MG63 (cell line): ENCODE measurements around the gene TERT. TPM values are rescaled to one million over a fixed set of nuclear protein-coding genes. Genes with fewer than 3 reads are reported as not detected.

Experiments used
- DNase-seq: peaks from one replicate; pipeline ENCODE4 v3.0.0-alpha.2; 2020
- H3K27me3 ChIP-seq: fragments of 250-450 bp; sonication (Bioruptor Pico); 2 replicates; pipeline ENCODE4 v1.5.1; 2020; ENCODE audit warnings: mild to moderate bottlenecking, moderate library complexity
- H3K36me3 ChIP-seq: fragments of 250-450 bp; sonication (Bioruptor Pico); 2 replicates; pipeline ENCODE4 v1.5.1; 2020; ENCODE audit warnings: mild to moderate bottlenecking, moderate library complexity
- H3K4me3 ChIP-seq: fragments of 250-450 bp; sonication (Bioruptor Pico); 2 replicates; pipeline ENCODE4 v1.5.1; 2020; ENCODE audit warnings: mild to moderate bottlenecking, moderate library complexity
- H3K9me3 ChIP-seq: fragments of 250-450 bp; sonication (Bioruptor Pico); 2 replicates; pipeline ENCODE4 v1.5.1; 2020; ENCODE audit warnings: mild to moderate bottlenecking, moderate library complexity
- total RNA-seq: library from RNA; depleted of rRNA; stranded (reverse); fragments of >200 nt; shearing (Covaris generic); gene quantifications from 2 replicates; pipeline ENCODE4 v1.2.3, GENCODE V29; 2014; ENCODE audit warnings: low replicate concordance

The TERT gene
- total RNA-seq, 1 experiment from 2014 or later = 2.4 TPM

- Histone ChIP-seq H3K36me3 (peaks cover 20% of the 10 kb centered on the region), H3K9me3 (peaks cover 22% of the 10 kb centered on the region), H3K4me3 (no peak overlapping the region), H3K27me3 (no peaks in the 10 kb centered on the region)
- DNase-seq = no peak
Observed at GRCh38 chr5:1312993-1313833, 18.3 kb upstream of the TERT start.

- no peak for DNase-seq
- Histone ChIP-seq H3K4me3 (no peak overlapping the region), H3K9me3 (peaks cover 22% of the 10 kb centered on the region), H3K27me3 (no peaks in the 10 kb centered on the region), H3K36me3 (peaks cover 10% of the 10 kb centered on the region)
Observed at GRCh38 chr5:1312206-1312605, 17.3 kb upstream of the TERT start.

DNA sequence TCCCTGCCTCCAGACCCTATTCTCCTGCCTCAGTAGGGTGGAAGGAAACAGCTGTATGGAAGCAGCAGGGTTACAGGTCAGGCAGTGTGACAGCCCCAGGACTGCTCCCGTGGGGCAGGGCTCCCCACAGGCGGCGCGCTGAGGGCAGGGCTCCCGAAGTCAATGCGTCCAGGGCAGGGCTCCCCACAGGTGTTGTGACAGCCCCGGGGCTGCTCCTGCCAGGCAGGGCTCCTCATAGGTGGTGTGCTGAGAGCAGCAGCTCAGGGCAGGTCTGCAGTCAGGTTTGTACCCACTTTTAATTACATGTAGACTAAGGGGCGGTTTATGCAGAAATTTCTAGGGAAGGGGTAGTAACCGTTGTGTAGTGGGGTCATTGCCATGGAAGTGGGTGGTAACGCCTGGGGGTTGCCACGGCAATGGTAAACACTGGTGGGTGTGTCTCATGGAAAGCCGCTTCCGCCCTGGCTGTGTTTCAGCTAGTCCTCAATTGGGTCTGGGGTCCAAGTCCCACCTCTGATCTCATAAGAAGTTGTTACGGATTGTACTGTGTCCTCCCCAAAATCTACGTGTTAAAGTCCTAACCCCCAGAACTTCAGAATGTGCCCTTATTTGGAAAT lies 16.7 kb upstream of the TERT start:
- Histone ChIP-seq H3K27me3 (no peaks in the 10 kb centered on the region), H3K4me3 (no peak overlapping the region), H3K9me3 (peaks cover 22% of the 10 kb centered on the region), H3K36me3 (peaks cover 3% of the 10 kb centered on the region; the same call in 1 of the 2 replicates)
- no peak for DNase-seq

DNA sequence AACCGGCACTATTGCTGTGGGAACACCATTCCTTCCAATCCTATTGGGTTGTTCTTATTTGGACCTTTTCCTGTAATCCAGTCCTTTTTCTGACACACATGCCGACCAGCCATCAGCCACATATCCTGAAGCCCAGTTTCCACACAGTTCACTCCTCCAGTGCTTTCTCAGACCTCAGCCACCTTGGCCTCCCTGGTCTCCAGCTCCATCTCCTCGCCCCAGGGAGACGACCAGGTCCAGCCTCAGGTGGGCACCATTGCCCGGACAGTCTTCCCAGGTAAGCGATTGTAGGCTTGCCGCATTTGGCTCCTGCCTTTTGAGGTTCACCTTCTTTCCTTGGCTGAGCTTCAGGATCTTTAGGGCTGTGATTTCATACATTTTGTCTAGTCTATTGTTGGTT lies 15.2 kb upstream of the TERT start:
- DNase-seq = no peak
- Histone ChIP-seq H3K27me3 (peaks cover 7% of the 10 kb centered on the region; the same call in 1 of the 2 replicates), H3K4me3 (no peak overlapping the region), H3K36me3 (no peaks in the 10 kb centered on the region), H3K9me3 (peaks cover 22% of the 10 kb centered on the region)

GRCh38 chr5:1304033-1304432 lies 9.2 kb upstream of the TERT start:
- H3K4me3 ChIP-seq = no peak overlapping the region
- DNase-seq = no peak
- peaks cover 39% of the 10 kb centered on the region for H3K27me3 ChIP-seq
- peaks cover 8% of the 10 kb centered on the region for H3K9me3 ChIP-seq
- no peaks in the 10 kb centered on the region for H3K36me3 ChIP-seq

DNA sequence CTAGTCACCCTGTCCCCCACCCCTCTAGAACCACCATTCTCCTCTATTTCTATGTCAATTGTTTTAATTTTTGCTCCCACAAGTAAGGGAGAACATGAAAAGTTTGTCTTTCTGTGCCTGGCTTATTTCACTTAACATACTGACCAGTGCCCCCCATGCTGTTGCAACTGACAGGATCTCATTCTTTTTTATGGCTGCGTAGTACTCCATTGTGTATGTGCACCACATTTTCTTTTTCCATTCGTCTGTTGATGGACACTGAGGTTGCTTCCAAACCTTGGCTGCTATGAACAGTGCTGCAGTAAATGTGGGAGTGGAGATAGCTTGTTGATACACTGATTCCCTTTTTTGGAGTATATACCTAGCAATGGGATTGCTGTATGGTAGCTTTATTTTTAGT lies 7.4 kb upstream of the TERT start:
- Histone ChIP-seq H3K36me3 (no peaks in the 10 kb centered on the region), H3K4me3 (no peak overlapping the region), H3K27me3 (peaks cover 39% of the 10 kb centered on the region), H3K9me3 (peaks cover 8% of the 10 kb centered on the region)
- DNase-seq = no peak

DNA sequence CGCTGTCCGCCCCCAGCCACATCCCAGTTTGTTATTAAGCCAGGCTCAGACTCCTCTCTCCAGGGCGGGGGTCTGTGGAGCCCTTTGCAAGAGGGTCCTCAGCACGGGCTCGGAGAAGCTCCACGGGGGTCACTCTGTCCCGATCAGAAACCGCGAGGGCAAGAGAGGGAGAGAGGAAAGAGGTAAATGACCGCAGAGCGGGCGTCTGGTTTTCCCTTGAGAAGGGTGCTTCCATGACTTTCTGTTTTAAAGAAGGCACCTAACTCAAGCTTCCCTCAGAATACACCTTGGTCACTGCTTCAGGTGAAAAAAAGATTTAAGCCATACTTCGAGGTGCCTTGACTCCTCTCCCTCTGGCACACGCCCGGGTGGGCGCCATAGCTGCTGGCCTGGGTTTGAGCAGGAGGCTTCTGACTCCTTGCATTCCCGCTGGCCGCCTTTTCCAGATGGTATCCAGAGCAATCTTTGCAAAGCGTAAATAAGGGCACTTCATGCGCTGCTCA lies 5.8 kb upstream of the TERT start:
- H3K36me3 ChIP-seq = no peaks in the 10 kb centered on the region
- peaks cover 8% of the 10 kb centered on the region for H3K9me3 ChIP-seq
- no peak overlapping the region for H3K4me3 ChIP-seq
- H3K27me3 ChIP-seq = peaks cover 33% of the 10 kb centered on the region
- DNase-seq = no peak

DNA sequence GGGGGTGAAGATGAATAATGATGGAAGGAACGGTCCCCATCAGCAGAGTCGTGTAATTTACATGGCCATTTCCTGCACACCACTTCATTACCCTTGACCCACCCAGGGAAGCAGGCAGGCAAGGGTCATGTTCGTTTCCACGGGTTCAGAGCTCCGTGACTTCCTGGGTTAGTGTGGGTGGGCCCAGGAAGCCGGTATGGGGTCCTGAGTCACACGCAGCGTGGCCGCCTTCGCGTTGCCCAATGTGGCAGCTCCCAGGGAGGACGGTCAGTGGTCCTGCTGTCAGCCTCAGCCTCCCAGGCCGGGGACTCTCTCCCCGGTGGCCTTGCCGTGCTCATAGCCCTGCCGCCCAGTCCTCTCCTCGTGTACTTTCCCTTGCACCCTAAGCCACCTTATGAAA lies 5.1 kb upstream of the TERT start:
- DNase-seq = no peak
- peaks cover 31% of the 10 kb centered on the region for H3K27me3 ChIP-seq
- no peaks in the 10 kb centered on the region for H3K36me3 ChIP-seq
- no peak overlapping the region for H3K4me3 ChIP-seq
- H3K9me3 ChIP-seq = peaks cover 8% of the 10 kb centered on the region

- Histone ChIP-seq H3K27me3 (peaks cover 27% of the 10 kb centered on the region), H3K36me3 (no peaks in the 10 kb centered on the region), H3K4me3 (no peak overlapping the region), H3K9me3 (peaks cover 8% of the 10 kb centered on the region)
- DNase-seq = no peak
Observed at GRCh38 chr5:1299511-1299850, 4.6 kb upstream of the TERT start.

GRCh38 chr5:1298723-1299510 lies 4.0 kb upstream of the TERT start:
- peaks cover 25% of the 10 kb centered on the region for H3K27me3 ChIP-seq
- H3K4me3 ChIP-seq = no peak overlapping the region
- peaks cover 8% of the 10 kb centered on the region for H3K9me3 ChIP-seq
- no peaks in the 10 kb centered on the region for H3K36me3 ChIP-seq
- DNase-seq = no peak

DNA sequence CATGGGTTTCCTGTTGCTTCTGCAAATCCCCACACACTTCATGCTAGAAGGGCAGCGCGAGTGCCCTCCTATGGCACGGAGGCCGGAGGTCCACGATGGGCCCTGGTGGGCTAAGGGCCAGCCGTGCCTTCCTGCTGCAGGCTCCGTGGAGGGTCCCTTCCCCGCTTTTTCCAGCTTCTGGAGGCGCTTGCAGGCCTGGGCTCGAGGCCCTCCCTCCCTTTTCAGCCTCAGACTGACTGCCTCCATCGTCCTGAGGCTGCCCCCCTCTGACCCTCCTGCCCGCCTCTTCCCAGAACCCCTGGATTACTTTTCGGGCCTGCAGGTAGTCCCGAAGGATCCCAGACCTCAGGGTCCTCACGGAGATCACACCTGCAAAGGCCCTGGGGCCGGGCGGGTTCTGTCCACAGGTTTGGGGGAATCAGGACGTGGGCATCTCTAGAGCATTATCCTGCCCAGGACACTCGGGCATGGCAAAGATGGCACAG lies 3.2 kb upstream of the TERT start:
- H3K27me3 ChIP-seq = peaks cover 19% of the 10 kb centered on the region
- no peak for DNase-seq

DNA sequence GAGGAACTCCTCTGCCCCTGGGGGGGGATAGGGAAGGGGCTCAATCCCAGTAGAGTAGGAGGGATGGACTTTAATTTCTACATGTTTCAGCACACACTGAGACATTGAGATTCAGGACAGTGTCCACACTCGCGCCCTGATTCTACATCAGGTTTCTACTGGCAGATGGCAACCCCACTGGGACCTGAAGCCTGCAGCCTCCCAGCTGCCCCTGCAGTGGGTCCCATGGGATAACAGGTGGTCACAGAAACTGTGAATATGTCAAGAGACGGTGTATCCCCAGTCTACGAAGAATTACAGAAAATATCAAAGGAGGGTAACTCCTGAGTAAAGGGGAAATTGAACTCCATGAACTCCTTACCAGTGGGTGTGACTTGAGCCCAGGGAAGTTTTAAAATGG lies 2.4 kb upstream of the TERT start:
- Histone ChIP-seq H3K36me3 (no peaks in the 10 kb centered on the region), H3K9me3 (peaks cover 2% of the 10 kb centered on the region; the same call in 1 of the 2 replicates), H3K27me3 (peaks cover 10% of the 10 kb centered on the region), H3K4me3 (no peak overlapping the region)
- no peak for DNase-seq

More for the DNA sequence above, 3.2 kb upstream of the TERT start:
- Histone ChIP-seq H3K4me3 (no peak overlapping the region), H3K36me3 (no peaks in the 10 kb centered on the region), H3K9me3 (peaks cover 5% of the 10 kb centered on the region; the same call in 1 of the 2 replicates)

GRCh38 chr5:1295650-1296037 lies 776 bp upstream of the TERT start:
- no peak for DNase-seq
- Histone ChIP-seq H3K9me3 (no peaks in the 10 kb centered on the region), H3K4me3 (no peak overlapping the region), H3K27me3 (peaks cover 4% of the 10 kb centered on the region; the same call in 1 of the 2 replicates), H3K36me3 (no peaks in the 10 kb centered on the region)

DNA sequence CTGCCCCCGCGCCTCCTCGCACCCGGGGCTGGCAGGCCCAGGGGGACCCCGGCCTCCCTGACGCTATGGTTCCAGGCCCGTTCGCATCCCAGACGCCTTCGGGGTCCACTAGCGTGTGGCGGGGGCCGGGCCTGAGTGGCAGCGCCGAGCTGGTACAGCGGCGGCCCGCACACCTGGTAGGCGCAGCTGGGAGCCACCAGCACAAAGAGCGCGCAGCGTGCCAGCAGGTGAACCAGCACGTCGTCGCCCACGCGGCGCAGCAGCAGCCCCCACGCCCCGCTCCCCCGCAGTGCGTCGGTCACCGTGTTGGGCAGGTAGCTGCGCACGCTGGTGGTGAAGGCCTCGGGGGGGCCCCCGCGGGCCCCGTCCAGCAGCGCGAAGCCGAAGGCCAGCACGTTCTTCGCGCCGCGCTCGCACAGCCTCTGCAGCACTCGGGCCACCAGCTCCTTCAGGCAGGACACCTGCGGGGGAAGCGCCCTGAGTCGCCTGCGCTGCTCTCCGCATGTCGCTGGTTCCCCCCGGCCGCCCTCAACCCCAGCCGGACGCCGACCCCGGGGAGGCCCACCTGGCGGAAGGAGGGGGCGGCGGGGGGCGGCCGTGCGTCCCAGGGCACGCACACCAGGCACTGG lies 548 bp downstream of the TERT start:
- H3K36me3 ChIP-seq = no peaks in the 10 kb centered on the region
- DNase-seq = no peak
- peaks cover 4% of the 10 kb centered on the region; the same call in 1 of the 2 replicates for H3K27me3 ChIP-seq
- H3K4me3 ChIP-seq = peak overlapping the region; percentile 29
- H3K9me3 ChIP-seq = no peaks in the 10 kb centered on the region

DNA sequence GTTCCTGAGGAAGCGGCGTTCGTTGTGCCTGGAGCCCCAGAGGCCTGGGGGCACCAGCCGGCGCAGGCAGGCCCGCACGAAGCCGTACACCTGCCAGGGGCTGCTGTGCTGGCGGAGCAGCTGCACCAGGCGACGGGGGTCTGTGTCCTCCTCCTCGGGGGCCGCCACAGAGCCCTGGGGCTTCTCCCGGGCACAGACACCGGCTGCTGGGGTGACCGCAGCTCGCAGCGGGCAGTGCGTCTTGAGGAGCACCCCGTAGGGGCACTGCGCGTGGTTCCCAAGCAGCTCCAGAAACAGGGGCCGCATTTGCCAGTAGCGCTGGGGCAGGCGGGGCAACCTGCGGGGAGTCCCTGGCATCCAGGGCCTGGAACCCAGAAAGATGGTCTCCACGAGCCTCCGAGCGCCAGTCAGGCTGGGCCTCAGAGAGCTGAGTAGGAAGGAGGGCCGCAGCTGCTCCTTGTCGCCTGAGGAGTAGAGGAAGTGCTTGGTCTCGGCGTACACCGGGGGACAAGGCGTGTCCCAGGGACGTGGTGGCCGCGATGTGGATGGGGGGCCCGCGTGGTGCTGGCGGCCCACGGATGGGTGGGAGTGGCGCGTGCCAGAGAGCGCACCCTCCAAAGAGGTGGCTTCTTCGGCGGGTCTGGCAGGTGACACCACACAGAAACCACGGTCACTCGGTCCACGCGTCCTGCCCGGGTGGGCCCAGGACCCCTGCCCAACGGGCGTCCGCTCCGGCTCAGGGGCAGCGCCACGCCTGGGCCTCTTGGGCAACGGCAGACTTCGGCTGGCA lies 1.3 kb downstream of the TERT start:
- peaks cover 4% of the 10 kb centered on the region; the same call in 1 of the 2 replicates for H3K27me3 ChIP-seq
- no peaks in the 10 kb centered on the region for H3K36me3 ChIP-seq
- H3K9me3 ChIP-seq = 0 out of 2 replicates have a peak, but pooled peaks cover 1% of the 10 kb centered on the region
- H3K4me3 ChIP-seq = no peak overlapping the region
- DNase-seq = no peak
